Lung (tissue), 12 donors: ENCODE data around the gene SF3B2. TPM values are rescaled to one million over a fixed set of nuclear protein-coding genes. Genes with fewer than 3 reads are reported as not detected.

Source experiments
- ATAC-seq: fragments of 200-7000 bp; cut with Tn5 transposase; one replicate; pipeline ENCODE4 v1.9.1; 2020; ENCODE audit warnings: moderate number of reproducible peaks; ENCODE audit not compliant: insufficient read depth, low FRiP score
- DNase-seq, 3 donors: peaks; one replicate each; pipeline ENCODE4 v3.0.0-alpha.2; 2013 to 2017
- H3K27ac ChIP-seq, 2 donors: one replicate each; pipeline ENCODE4 v1.5.1; 2013; ENCODE audit warnings: mild to moderate bottlenecking in 2 of 2, moderate library complexity in 2 of 2, control low read depth in 1 of 2, inconsistent platforms in 1 of 2, low read depth in 1 of 2, low read length in 1 of 2
- H3K27me3 ChIP-seq, 3 donors: one replicate each; pipeline ENCODE4 v1.5.1; 2013; ENCODE audit warnings: low read length in 2 of 3; ENCODE audit not compliant: control insufficient read depth in 3 of 3, insufficient read depth in 3 of 3
- H3K36me3 ChIP-seq, 4 donors: one replicate each; pipeline ENCODE4 v1.5.1; 2013; ENCODE audit warnings: low read length in 4 of 4, mild to moderate bottlenecking in 1 of 4, moderate library complexity in 1 of 4; ENCODE audit not compliant: control insufficient read depth in 4 of 4, insufficient read depth in 4 of 4
- H3K4me1 ChIP-seq, 5 donors: one replicate each; pipeline ENCODE4 v1.5.1; 2013; ENCODE audit warnings: low read length in 5 of 5, mild to moderate bottlenecking in 2 of 5, moderate library complexity in 1 of 5; ENCODE audit not compliant: control insufficient read depth in 5 of 5, insufficient read depth in 5 of 5
- H3K4me3 ChIP-seq: one replicate; pipeline ENCODE4 v1.5.1; 2013; ENCODE audit warnings: mild to moderate bottlenecking, control low read depth, moderate library complexity
- H3K9ac ChIP-seq, 2 donors: one replicate each; pipeline ENCODE4 v1.5.1; 2013; ENCODE audit warnings: low read length in 2 of 2, control low read depth in 1 of 2; ENCODE audit not compliant: insufficient read depth in 1 of 2
- H3K9me3 ChIP-seq, 4 donors: one replicate each; pipeline ENCODE4 v1.5.1; 2013; ENCODE audit warnings: low read length in 3 of 4, mild to moderate bottlenecking in 1 of 4, moderate library complexity in 1 of 4; ENCODE audit not compliant: control insufficient read depth in 4 of 4, insufficient read depth in 3 of 4
- WGBS, 2 donors: extraction: QIAGEN DNeasy Blood & Tissue Kit; methylation state at CpG; one replicate each; pipeline ENCODE4 v1.1.7; 2013; 5-methylcytosine and 5-hydroxymethylcytosine counted together
- polyA plus RNA-seq, 2 donors: library from polyadenylated mRNA; stranded (reverse); fragments of 200-250 nt; gene quantifications; one replicate each; pipeline ENCODE4 v1.2.1, GENCODE V29; 2013
- total RNA-seq, 2 donors: library from RNA; depleted of rRNA in 1 of 2; stranded (reverse); fragments of >200 nt in 1 of 2; gene quantifications; one replicate each; pipeline ENCODE4 v1.2.1, GENCODE V29; 2014 to 2021
- TF ChIP-seq, protein P1 (sequence below): IDR thresholded peaks from 2 replicates; pipeline ENCODE4 v1.5.1; 2012; ENCODE audit warnings: mild to moderate bottlenecking; ENCODE audit errors: control extremely low read depth, extremely low read depth
- donor health status: control.
- donor health status: control.
- donor health status: Bipolar disorder and iron deficiency.
- donor health status: healthy.
- donor health status: DM: yes; HTN: yes; CAD: no.

The SF3B2 gene
- total and polyA plus RNA-seq, 4 donors = 78.0 to 187 (median 134) TPM

DNA sequence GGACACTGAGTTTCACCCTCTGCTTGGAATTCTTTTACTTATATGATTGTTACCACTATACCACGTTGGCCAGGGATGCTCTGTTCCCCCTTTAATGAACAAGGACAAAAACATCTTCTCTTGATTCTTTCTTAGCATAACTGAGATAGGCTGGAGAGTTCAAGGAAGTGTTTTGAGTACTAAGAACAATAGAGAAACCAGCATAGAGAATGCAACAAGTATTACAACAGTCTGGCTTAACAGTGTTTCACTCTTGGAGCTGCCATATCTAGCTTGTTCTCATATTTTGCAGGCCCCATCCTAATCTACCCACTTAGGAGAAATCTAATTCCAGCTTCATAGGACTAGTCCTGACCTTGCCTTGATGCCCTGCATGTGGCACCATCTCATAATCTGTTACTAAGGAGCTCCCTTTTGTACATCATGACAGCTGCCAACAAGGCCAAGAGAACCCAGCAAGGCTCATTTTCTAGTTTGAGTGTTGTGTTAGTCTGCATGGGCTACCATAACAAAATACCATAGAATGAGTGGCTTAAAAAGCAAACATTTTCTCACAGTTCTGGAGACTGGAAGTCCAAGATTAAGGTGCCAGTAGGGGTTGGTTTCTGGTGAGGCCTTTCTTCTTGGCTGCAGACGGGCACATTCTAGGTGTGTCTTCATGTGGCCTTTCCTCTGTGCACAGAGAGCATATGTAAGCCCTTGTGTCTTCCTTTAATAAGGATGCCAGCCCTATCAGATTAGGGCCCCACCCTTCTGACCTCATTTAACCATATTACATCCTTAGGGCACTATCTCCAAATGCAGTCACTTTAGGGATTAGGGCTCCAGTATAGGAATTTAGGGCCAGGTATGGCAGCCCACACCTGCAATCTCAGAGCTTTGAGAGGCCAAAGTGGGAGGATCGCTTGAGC is 55.7 kb downstream of the SF3B2 start:
- whole genome bisulfite sequencing, 2 donors = 88 to 92% methylated on average over 3 of the region's 3 CpGs
- no peak for DNase-seq

GRCh38 chr11:66109294-66109693 is 57.1 kb downstream of the SF3B2 start:
- Histone ChIP-seq H3K9ac (no peak overlapping the region), H3K27me3 (no peaks in the 10 kb centered on the region), H3K36me3 (no peaks in the 10 kb centered on the region), H3K4me1 (peaks cover 0 to 15% (median 6%) of the 10 kb centered on the region in 5 donors), H3K27ac (no peak overlapping the region), H3K9me3 (no peaks in the 10 kb centered on the region), H3K4me3 (no peak overlapping the region)
- 92 to 100% methylated on average over 2 of the region's 2 CpGs for WGBS, 2 donors
- DNase-seq (no peak), ATAC-seq (no peak)
- TF ChIP-seq, protein P1, sequence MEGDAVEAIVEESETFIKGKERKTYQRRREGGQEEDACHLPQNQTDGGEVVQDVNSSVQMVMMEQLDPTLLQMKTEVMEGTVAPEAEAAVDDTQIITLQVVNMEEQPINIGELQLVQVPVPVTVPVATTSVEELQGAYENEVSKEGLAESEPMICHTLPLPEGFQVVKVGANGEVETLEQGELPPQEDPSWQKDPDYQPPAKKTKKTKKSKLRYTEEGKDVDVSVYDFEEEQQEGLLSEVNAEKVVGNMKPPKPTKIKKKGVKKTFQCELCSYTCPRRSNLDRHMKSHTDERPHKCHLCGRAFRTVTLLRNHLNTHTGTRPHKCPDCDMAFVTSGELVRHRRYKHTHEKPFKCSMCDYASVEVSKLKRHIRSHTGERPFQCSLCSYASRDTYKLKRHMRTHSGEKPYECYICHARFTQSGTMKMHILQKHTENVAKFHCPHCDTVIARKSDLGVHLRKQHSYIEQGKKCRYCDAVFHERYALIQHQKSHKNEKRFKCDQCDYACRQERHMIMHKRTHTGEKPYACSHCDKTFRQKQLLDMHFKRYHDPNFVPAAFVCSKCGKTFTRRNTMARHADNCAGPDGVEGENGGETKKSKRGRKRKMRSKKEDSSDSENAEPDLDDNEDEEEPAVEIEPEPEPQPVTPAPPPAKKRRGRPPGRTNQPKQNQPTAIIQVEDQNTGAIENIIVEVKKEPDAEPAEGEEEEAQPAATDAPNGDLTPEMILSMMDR = no peak

More for the DNA sequence above, 55.7 kb downstream of the SF3B2 start:
- Histone ChIP-seq H3K9me3 (no peaks in the 10 kb centered on the region), H3K36me3 (no peaks in the 10 kb centered on the region), H3K27ac (no peak overlapping the region), H3K4me1 (peaks cover 0 to 11% (median 6%) of the 10 kb centered on the region in 5 donors), H3K27me3 (no peaks in the 10 kb centered on the region), H3K9ac (no peak overlapping the region), H3K4me3 (no peak overlapping the region)
- ATAC-seq = no peak
- TF ChIP-seq, protein P1 = no peak

- Histone ChIP-seq H3K9ac (no peak overlapping the region), H3K4me1 (peaks cover 2 to 24% (median 10%) of the 10 kb centered on the region in 5 donors), H3K36me3 (no peaks in the 10 kb centered on the region), H3K27me3 (no peaks in the 10 kb centered on the region), H3K27ac (no peak overlapping the region), H3K9me3 (no peaks in the 10 kb centered on the region), H3K4me3 (no peak overlapping the region)
- ATAC-seq (no peak), DNase-seq (no peak)
- TF ChIP-seq, protein P1 = no peak
- WGBS, 2 donors = 68 to 79% methylated on average over 3 of the region's 3 CpGs
Observed at GRCh38 chr11:66111158-66111557, 59.0 kb downstream of the SF3B2 start.
